Stimulated activated CD8-positive, alpha-beta memory T cell treated with anti-CD3 and anti-CD28 coated beads, Interleukin-4, amount 100 ng/mL, for 24 hours (primary cell): Measurements from ENCODE around the gene TAMM41.
A peak's percentile ranks its signal among the peaks of the same experiment; 100 is the strongest.
"Not testable (repeated sequence)": the region's sequence is repeated elsewhere in the genome, so short reads cannot be mapped to it uniquely, and the experiment has no call there.

Experiments used
- DNase-seq: peaks from one replicate; pipeline ENCODE4 v3.0.0-alpha.2; 2020; ENCODE audit warnings: low read depth

TAMM41 gene

GRCh38 chr3:11846281-11847266 lies at the start of gene TAMM41:
TAMM41 (minus strand) TSS chr3:11846885; CDS start chr3:11846636, 249 bp downstream.
- peak; percentile 87 for DNase-seq

GRCh38 chr3:11878837-11879236 lies 32.2 kb upstream of the TAMM41 start:
- DNase-seq = no peak

GRCh38 chr3:11874707-11875106 lies 28.0 kb upstream of the TAMM41 start:
- DNase-seq = not testable (repeated sequence)

GRCh38 chr3:11863739-11864138 lies 17.1 kb upstream of the TAMM41 start:
- DNase-seq = not testable (repeated sequence)

- not testable (repeated sequence) for DNase-seq
Measured at GRCh38 chr3:11862584-11862983, 15.9 kb upstream of the TAMM41 start.

- DNase-seq = not testable (repeated sequence)
Measured at GRCh38 chr3:11862145-11862544, 15.5 kb upstream of the TAMM41 start.

- not testable (repeated sequence) for DNase-seq
Measured at GRCh38 chr3:11860213-11860612, 13.5 kb upstream of the TAMM41 start.

- DNase-seq = no peak
Measured at GRCh38 chr3:11853450-11853849, 6.8 kb upstream of the TAMM41 start.

GRCh38 chr3:11850003-11850402 lies 3.3 kb upstream of the TAMM41 start:
- no peak for DNase-seq

- DNase-seq = no peak
Measured at GRCh38 chr3:11847607-11848006, 922 bp upstream of the TAMM41 start.

- DNase-seq = no peak
Measured at GRCh38 chr3:11845651-11846050, 1.0 kb downstream of the TAMM41 start.

- no peak for DNase-seq
Measured at GRCh38 chr3:11844891-11845290, 1.8 kb downstream of the TAMM41 start.

- no peak for DNase-seq
Measured at GRCh38 chr3:11835028-11835639, 11.6 kb downstream of the TAMM41 start.

- no peak for DNase-seq
Measured at GRCh38 chr3:11832981-11833905, 13.4 kb downstream of the TAMM41 start.

GRCh38 chr3:11829416-11829815 lies 17.3 kb downstream of the TAMM41 start:
- no peak for DNase-seq

GRCh38 chr3:11826628-11827265 lies 19.9 kb downstream of the TAMM41 start:
- no peak for DNase-seq

- DNase-seq = no peak
Measured at GRCh38 chr3:11825301-11825700, 21.4 kb downstream of the TAMM41 start.

GRCh38 chr3:11820531-11821041 lies 26.1 kb downstream of the TAMM41 start:
- DNase-seq = peak; percentile 7

- DNase-seq = no peak
Measured at GRCh38 chr3:11819146-11819689, 27.5 kb downstream of the TAMM41 start.

GRCh38 chr3:11818033-11818432 lies 28.7 kb downstream of the TAMM41 start:
- DNase-seq = no peak

- no peak for DNase-seq
Measured at GRCh38 chr3:11815111-11815510, 31.6 kb downstream of the TAMM41 start.
